Sigmoid colon (tissue), 3 donors: ENCODE results near the gene MAPK6.

Experiments used
- POLR2A ChIP-seq, 2 donors: fragments of 450-650 bp; IDR thresholded peaks; one replicate each; pipeline ENCODE4 v1.6.1; 2016; ENCODE audit warnings: antibody characterized with exemption in 2 of 2, mild to moderate bottlenecking in 2 of 2, moderate library complexity in 2 of 2
- TF ChIP-seq, protein P1 (sequence below), 4 experiments: fragments of 450-650 bp in 3 of 4; fragments of 200-600 bp in 1 of 4; IDR thresholded peaks; one replicate each; pipeline ENCODE4 v1.5.1; 2016 to 2019; ENCODE audit warnings: antibody characterized with exemption in 4 of 4, mild to moderate bottlenecking in 3 of 4, moderate library complexity in 2 of 4

GRCh38 chr15:52090193-52090592 is 71.2 kb downstream of the MAPK6 start:
- no peak for TF ChIP-seq POLR2A (IDR thresholded peaks at IDR 0.05)
- TF ChIP-seq, protein P1, sequence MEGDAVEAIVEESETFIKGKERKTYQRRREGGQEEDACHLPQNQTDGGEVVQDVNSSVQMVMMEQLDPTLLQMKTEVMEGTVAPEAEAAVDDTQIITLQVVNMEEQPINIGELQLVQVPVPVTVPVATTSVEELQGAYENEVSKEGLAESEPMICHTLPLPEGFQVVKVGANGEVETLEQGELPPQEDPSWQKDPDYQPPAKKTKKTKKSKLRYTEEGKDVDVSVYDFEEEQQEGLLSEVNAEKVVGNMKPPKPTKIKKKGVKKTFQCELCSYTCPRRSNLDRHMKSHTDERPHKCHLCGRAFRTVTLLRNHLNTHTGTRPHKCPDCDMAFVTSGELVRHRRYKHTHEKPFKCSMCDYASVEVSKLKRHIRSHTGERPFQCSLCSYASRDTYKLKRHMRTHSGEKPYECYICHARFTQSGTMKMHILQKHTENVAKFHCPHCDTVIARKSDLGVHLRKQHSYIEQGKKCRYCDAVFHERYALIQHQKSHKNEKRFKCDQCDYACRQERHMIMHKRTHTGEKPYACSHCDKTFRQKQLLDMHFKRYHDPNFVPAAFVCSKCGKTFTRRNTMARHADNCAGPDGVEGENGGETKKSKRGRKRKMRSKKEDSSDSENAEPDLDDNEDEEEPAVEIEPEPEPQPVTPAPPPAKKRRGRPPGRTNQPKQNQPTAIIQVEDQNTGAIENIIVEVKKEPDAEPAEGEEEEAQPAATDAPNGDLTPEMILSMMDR (IDR thresholded peaks at IDR 0.05) = no peak
